ENCODE data around the gene CDH12.

Gene CDH12

GRCh38 chr5:22757776-22758175 lies 95.4 kb downstream of the CDH12 start:
- no peak for DNase-seq

- DNase-seq = no peak
Measured at GRCh38 chr5:22754155-22754554, 99.0 kb downstream of the CDH12 start.

- DNase-seq = no peak
Measured at GRCh38 chr5:22751536-22751935, 101.6 kb downstream of the CDH12 start.

- DNase-seq = no peak
Measured at GRCh38 chr5:22736443-22737003, 116.6 kb downstream of the CDH12 start.

- no peak for DNase-seq
Measured at GRCh38 chr5:22734907-22735306, 118.2 kb downstream of the CDH12 start.

- DNase-seq = no peak
Measured at GRCh38 chr5:22728610-22729009, 124.5 kb downstream of the CDH12 start.

- DNase-seq = no peak
Measured at GRCh38 chr5:22722491-22722890, 130.7 kb downstream of the CDH12 start.

GRCh38 chr5:22722056-22722455 lies 131.1 kb downstream of the CDH12 start:
- DNase-seq = no peak

GRCh38 chr5:22719842-22720241 lies 133.3 kb downstream of the CDH12 start:
- no peak for DNase-seq

- DNase-seq = no peak
Measured at GRCh38 chr5:22710660-22711059, 142.5 kb downstream of the CDH12 start.

GRCh38 chr5:22709743-22710142 lies 143.4 kb downstream of the CDH12 start:
- DNase-seq = no peak

- no peak for DNase-seq
Measured at GRCh38 chr5:22708770-22709328, 144.3 kb downstream of the CDH12 start.

GRCh38 chr5:22706901-22707300 lies 146.2 kb downstream of the CDH12 start:
- DNase-seq = no peak

GRCh38 chr5:22699319-22699718 lies 153.8 kb downstream of the CDH12 start:
- DNase-seq = no peak

- no peak for DNase-seq
Measured at GRCh38 chr5:22693121-22693520, 160.0 kb downstream of the CDH12 start.

GRCh38 chr5:22683050-22683449 lies 170.1 kb downstream of the CDH12 start:
- no peak for DNase-seq

GRCh38 chr5:22678886-22679285 lies 174.3 kb downstream of the CDH12 start:
- no peak for DNase-seq

- no peak for DNase-seq
Measured at GRCh38 chr5:22673131-22673530, 180.0 kb downstream of the CDH12 start.

GRCh38 chr5:22669345-22669744 lies 183.8 kb downstream of the CDH12 start:
- DNase-seq = no peak

GRCh38 chr5:22665801-22666200 lies 187.3 kb downstream of the CDH12 start:
- no peak for DNase-seq

GRCh38 chr5:22663134-22663533 lies 190.0 kb downstream of the CDH12 start:
- DNase-seq = no peak

- no peak for DNase-seq
Measured at GRCh38 chr5:22662391-22662790, 190.8 kb downstream of the CDH12 start.

GRCh38 chr5:22651355-22651754 lies 201.8 kb downstream of the CDH12 start:
- DNase-seq = no peak

GRCh38 chr5:22650511-22650910 lies 202.6 kb downstream of the CDH12 start:
- DNase-seq = no peak

GRCh38 chr5:22649074-22649473 lies 204.1 kb downstream of the CDH12 start:
- DNase-seq = no peak

Measured in CD4-positive, alpha-beta T cell treated with Interleukin-4 for 4 hours (primary cell).